ENCODE results near the gene RBFOX2.

DNA sequence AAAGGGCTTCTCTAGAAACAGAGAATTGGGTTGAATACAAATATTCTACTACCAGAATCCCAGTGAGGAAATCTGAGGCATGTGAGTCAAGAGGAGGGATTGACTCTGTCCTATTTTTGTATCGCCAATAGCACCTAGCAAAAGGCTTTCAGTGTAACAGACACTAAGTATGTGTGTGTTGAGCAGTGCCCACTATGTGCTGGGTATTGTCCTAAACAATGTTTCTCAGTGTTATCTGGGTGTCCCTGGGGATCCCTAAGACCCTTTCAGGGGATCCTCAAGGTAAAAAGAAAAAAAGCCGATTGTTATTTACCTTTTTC, 21.0 kb upstream of the RBFOX2 start:
- TF ChIP-seq, protein P1, sequence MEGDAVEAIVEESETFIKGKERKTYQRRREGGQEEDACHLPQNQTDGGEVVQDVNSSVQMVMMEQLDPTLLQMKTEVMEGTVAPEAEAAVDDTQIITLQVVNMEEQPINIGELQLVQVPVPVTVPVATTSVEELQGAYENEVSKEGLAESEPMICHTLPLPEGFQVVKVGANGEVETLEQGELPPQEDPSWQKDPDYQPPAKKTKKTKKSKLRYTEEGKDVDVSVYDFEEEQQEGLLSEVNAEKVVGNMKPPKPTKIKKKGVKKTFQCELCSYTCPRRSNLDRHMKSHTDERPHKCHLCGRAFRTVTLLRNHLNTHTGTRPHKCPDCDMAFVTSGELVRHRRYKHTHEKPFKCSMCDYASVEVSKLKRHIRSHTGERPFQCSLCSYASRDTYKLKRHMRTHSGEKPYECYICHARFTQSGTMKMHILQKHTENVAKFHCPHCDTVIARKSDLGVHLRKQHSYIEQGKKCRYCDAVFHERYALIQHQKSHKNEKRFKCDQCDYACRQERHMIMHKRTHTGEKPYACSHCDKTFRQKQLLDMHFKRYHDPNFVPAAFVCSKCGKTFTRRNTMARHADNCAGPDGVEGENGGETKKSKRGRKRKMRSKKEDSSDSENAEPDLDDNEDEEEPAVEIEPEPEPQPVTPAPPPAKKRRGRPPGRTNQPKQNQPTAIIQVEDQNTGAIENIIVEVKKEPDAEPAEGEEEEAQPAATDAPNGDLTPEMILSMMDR (conservative IDR thresholded peaks at IDR 0.05 in 1 of 2, IDR thresholded peaks at IDR 0.05 in 1 of 2; ENCODE audit: extremely low read depth in 1 of 2, insufficient read depth in 1 of 2, low read depth in 1 of 2, low read length in 2 of 2), result no peak
- TF ChIP-seq EZH2 (IDR thresholded peaks at IDR 0.05; ENCODE audit: borderline replicate concordance, low read length), result no peak
